D721Med (cell line): ENCODE results near the gene HRK.

Experiments used
- DNase-seq: peaks from one replicate; pipeline ENCODE4 v3.0.0; 2011; ENCODE audit warnings: low spot score; ENCODE audit not compliant: insufficient read length
- FAIRE-seq: peaks from 2 replicates; lab custom pipeline; 2011; peaks lifted over from hg19 to GRCh38; lab: Jason Lieb, UNC
- CTCF ChIP-seq: IDR thresholded peaks from 2 replicates; pipeline ENCODE4 v1.5.1; 2012; ENCODE audit warnings: mild to moderate bottlenecking, control low read depth; ENCODE audit not compliant: insufficient read depth; ENCODE audit errors: missing control alignments

HRK gene

GRCh38 chr12:116897476-116897875 is 16.2 kb upstream of the HRK start:
- DNase-seq (no peak), FAIRE-seq (no peak)
- no peak for TF ChIP-seq CTCF

- no peak for TF ChIP-seq CTCF
- DNase-seq: no peak
- no peak for FAIRE-seq
Observed at GRCh38 chr12:116896411-116896924, 15.2 kb upstream of the HRK start.

GRCh38 chr12:116894913-116895312 is 13.7 kb upstream of the HRK start:
- no peak for DNase-seq
- TF ChIP-seq CTCF: no peak
- no peak for FAIRE-seq

- no peak for TF ChIP-seq CTCF
- DNase-seq (no peak), FAIRE-seq (no peak)
Observed at GRCh38 chr12:116892349-116893140, 11.3 kb upstream of the HRK start.

- FAIRE-seq: no peak
- TF ChIP-seq CTCF: no peak
- no peak for DNase-seq
Observed at GRCh38 chr12:116891019-116891418, 9.8 kb upstream of the HRK start.

- FAIRE-seq (no peak), DNase-seq (no peak)
- TF ChIP-seq CTCF: no peak
Observed at GRCh38 chr12:116890330-116890729, 9.1 kb upstream of the HRK start.

- DNase-seq: no peak
- no peak for FAIRE-seq
- TF ChIP-seq CTCF: no peak
Observed at GRCh38 chr12:116887897-116888296, 6.7 kb upstream of the HRK start.
